Heart left ventricle (tissue), 13 donors: ENCODE measurements around the gene RASGEF1C.

ENCODE experiments used
- POLR2A ChIP-seq, 2 donors: fragments of 450-650 bp; IDR thresholded peaks; one replicate each; pipeline ENCODE4 v1.6.1; 2017; ENCODE audit warnings: antibody characterized with exemption in 2 of 2, mild to moderate bottlenecking in 2 of 2, moderate library complexity in 2 of 2
- TF ChIP-seq, protein P1 (sequence below), 12 donors: fragments of 200-600 bp; sonication (generic) in 4 of 12; IDR thresholded peaks; one replicate each; pipeline versions ENCODE4 v1.5.0 to v1.8.0; 2018 to 2022; ENCODE audit warnings: antibody characterized with exemption in 12 of 12, mild to moderate bottlenecking in 5 of 12
- donor health status: ischemic (EF 13 %, LVEDD 7.1; RV severe dilation, severe dysfunction).
- donor health status: DM: no; HTN: yes; CAD: no.
- donor health status: DM: no; HTN: no; CAD: no.
- donor health status: ischemic (EF 25% LVEDD 6.9; RV normal size, moderate dysfunction).
- donor health status: ischemic (EF 25% LVEDD 5.7; RV mildly dilated, moderate dysfunction).
- donor health status: ischemic (EF 35%, LVEDD 5.7; RV mildly dilated, moderate dysfunction).
- donor health status: nonischemic (EF 11% LVEDD 7.7; RV severe dilation, severe dysfunction).
- donor health status: DM: yes; HTN: yes; CAD: no.
- donor health status: PGD.
- donor health status: ischemic (EF 29% LVEDD 5.4; RV normal size, mild dysfunction).
- donor health status: nonischemic (EF 23%, LVEDD 6.1; RV moderate dilation, normal function).

DNA sequence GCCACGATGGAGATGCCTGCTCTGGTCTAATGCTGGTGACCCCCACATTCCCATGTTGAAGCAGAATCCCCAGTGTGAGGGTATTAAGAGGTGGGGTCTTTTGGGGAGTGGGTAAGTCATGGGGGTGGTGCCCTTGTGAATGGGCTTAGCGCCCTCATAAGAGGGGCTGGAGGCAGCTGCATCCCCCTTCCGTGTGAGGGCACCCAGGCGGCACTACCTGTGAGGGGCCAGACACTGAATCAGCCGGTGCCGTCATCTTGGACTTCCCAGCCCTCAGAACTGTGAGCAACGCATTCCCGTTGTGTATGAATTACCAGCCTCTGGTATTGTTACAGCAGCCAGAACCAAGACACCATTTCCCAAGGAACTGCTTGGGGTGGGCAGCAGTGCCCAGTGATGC, 110.5 kb downstream of the RASGEF1C start:
- TF ChIP-seq POLR2A (IDR thresholded peaks at IDR 0.05): no peak
- TF ChIP-seq, protein P1, sequence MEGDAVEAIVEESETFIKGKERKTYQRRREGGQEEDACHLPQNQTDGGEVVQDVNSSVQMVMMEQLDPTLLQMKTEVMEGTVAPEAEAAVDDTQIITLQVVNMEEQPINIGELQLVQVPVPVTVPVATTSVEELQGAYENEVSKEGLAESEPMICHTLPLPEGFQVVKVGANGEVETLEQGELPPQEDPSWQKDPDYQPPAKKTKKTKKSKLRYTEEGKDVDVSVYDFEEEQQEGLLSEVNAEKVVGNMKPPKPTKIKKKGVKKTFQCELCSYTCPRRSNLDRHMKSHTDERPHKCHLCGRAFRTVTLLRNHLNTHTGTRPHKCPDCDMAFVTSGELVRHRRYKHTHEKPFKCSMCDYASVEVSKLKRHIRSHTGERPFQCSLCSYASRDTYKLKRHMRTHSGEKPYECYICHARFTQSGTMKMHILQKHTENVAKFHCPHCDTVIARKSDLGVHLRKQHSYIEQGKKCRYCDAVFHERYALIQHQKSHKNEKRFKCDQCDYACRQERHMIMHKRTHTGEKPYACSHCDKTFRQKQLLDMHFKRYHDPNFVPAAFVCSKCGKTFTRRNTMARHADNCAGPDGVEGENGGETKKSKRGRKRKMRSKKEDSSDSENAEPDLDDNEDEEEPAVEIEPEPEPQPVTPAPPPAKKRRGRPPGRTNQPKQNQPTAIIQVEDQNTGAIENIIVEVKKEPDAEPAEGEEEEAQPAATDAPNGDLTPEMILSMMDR (IDR thresholded peaks at IDR 0.05): no peak
